GM08714 (cell line): ENCODE results near the gene CZIB.
"Not testable (repeated sequence)": the region's sequence is repeated elsewhere in the genome, so short reads cannot be mapped to it uniquely, and the experiment has no call there.

Source experiments
- H3K4me3 ChIP-seq: fragments of 200-500 bp; sonication (Bioruptor generic); 2 replicates; pipeline ENCODE4 v1.5.1; 2014; ENCODE audit warnings: mild to moderate bottlenecking, low read length, inconsistent platforms
- ZNF274 ChIP-seq: IDR thresholded peaks from 2 replicates; pipeline ENCODE4 v1.6.1; 2012; ENCODE audit warnings: mild to moderate bottlenecking, low read depth, low read length

CZIB gene

GRCh38 chr1:53210352-53210751 lies 10.1 kb downstream of the CZIB start:
- no peak overlapping the region for H3K4me3 ChIP-seq
- no peak for TF ChIP-seq ZNF274

DNA sequence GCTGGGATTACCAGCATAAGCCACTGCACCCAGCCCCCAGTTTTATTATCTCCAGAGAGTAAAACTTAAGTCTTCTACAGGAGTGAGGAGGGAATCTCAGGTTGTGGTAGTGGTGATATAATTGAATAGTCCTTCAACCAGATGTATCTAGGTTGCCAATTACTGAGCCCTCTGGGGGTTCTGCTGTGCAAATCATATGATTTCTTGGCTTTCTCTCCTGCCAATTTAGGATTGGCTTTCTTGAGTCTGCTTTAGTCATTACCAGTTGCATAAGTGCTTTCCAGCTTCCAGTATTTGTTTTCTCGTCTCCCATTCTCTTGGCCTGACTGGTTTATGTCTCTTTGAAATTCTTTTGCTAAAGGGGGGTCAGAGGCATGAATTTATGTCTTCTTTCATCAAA lies 12.7 kb downstream of the CZIB start:
- TF ChIP-seq ZNF274: no peak

DNA sequence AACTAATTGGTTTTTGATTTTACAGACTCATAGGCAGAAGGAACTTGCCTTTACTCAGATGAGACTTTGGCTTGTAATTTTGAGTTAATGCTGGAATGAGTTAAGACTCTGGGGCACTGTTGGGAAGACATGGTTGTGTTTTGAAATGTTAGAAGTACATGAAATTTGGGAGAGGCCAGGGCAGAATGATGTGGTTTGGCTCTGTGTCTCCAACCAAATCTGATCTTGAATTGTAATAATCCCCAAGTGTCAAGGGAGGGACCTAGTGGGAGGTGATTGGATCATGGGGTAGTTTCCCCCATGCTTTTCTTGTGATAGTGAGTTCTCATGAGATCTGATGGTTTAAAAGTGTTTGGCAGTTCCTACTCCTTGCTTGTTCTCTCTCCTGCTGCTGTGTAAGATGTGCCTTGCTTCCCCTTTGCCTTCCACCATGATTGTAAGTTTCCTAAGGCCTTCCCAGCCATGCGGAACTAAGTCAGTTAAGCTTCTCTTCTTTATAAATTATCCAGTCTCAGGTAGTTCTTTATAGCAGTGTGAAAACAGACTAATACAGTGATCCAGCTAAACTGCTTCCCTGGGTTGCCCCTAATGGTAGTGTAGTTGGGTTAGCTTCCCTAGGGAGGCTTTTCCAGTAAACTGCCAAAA lies 13.6 kb downstream of the CZIB start:
- no peak for TF ChIP-seq ZNF274
- no peak overlapping the region for H3K4me3 ChIP-seq

More for the DNA sequence above, 12.7 kb downstream of the CZIB start:
- H3K4me3 ChIP-seq: no peak overlapping the region

DNA sequence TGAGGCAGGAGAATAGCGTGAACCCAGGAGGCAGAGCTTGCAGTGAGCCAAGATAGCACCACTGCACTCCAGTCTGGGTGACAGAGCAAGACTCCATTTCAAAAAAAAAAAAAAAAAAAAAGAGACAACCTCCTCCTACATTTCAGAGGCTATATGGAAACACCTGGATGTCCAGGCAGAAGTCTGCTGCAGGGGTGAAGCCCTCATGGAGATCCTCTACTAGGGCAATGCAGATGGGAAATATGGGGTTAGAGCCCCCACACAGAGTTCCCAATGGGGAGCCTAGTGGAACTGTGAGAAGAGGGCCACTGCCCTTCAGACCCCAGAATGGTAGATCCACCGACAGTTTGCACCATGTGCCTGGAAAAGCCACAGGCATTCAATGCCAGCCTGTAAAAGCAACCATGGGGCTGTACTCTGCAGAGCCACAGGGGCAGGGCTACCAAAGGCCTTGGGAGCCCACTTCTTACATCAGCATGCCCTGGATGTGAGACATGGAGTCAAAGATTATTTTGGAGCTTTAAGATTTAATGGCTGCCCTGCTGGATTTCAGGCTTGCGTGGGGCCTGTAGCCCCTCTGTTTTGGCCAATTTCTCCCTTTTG lies 14.2 kb downstream of the CZIB start:
- H3K4me3 ChIP-seq: not testable (repeated sequence)

DNA sequence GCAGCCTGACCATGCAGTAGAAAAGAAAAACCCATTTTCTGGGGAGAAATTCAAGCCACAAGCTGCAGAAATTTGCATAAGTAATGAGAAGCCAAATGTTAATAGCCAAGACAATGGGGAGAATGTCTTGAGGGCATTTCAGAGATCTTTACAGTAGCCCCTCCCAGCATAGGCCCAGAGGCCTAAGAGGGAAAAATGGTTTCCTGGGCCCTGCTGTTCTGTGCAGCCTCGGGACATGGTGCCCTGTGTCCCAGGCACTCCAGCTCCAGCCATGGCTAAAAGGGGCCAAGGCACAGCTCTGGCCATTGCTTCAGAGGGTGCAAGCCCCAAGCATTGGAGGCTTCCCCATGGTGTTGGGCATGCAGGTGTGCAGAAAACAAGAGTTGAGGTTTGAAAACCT lies 14.9 kb downstream of the CZIB start:
- not testable (repeated sequence) for H3K4me3 ChIP-seq

- no peak for TF ChIP-seq ZNF274
- no peak overlapping the region for H3K4me3 ChIP-seq
Measured at GRCh38 chr1:53203466-53203865, 17.0 kb downstream of the CZIB start.

DNA sequence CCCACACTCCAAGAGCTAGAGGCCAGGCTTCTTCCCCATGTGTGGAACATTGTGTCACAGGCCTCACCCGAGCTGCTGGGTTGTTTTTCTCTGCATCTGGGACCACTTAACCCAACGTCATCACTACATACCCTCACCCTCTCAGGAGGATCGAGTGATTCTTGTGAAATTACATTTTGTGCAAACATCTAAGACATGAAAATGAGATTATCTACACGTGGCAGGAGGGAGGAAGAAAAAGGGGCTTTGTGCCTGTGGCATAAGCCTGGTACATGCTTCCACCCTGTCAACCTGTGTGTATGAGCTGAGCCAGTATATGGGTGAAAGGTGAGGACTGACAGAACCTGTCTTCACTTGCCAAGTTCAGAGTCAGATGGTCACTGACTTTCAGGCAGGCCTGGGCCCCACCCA lies 22.2 kb downstream of the CZIB start:
- TF ChIP-seq ZNF274: no peak
- H3K4me3 ChIP-seq: peak overlapping the region; percentile 96; the same call in 1 of the 2 replicates

GRCh38 chr1:53197291-53198200 lies 22.9 kb downstream of the CZIB start:
- TF ChIP-seq ZNF274: no peak
- peak overlapping the region; percentile 96 for H3K4me3 ChIP-seq

DNA sequence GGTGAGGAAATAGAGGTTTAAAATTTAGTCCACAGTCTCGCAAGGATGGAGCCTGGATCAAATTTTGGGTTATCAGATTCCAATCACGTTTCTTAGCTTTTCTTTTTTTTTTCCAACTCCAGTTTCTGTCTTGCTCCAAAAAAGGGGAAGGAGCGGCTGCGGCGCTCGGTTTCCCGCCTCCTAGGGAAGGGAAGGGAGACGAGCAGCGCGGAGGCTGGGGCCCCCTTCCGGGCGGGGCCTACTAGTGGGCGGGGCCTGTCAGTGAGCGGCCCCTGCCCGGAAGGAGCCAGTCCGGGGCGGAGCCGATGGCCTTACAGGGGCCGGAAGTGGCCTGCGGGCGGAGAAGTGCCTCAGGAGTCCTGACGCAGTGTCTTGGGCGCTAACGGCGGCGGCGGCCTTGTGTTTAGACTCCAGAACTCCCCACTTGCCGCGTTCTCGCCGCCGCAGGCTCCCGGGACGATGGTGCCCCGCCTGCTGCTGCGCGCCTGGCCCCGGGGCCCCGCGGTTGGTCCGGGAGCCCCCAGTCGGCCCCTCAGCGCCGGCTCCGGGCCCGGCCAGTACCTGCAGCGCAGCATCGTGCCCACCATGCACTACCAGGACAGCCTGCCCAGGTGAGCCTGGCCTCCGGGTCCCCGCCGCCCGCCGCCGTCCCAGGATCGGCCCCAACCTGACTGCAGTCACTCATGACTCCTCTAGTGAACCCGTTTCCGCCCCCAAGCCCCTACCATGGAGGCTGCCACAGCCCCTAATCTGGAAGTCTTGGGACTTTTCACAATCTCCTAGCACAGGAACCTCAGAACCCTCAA lies 23.7 kb downstream of the CZIB start, which contains the start of gene CPT2:
CPT2 (plus strand) TSS at position 340 of the 806 bp plus-strand sequence; CDS start at position 460, 120 bp downstream.
- no peak for TF ChIP-seq ZNF274
- peak within 1 kb of the TSS; percentile 96 for H3K4me3 ChIP-seq

- TF ChIP-seq ZNF274: no peak
- peak overlapping the region; percentile 96; the same call in 1 of the 2 replicates for H3K4me3 ChIP-seq
Measured at GRCh38 chr1:53196017-53196484, 24.4 kb downstream of the CZIB start.

DNA sequence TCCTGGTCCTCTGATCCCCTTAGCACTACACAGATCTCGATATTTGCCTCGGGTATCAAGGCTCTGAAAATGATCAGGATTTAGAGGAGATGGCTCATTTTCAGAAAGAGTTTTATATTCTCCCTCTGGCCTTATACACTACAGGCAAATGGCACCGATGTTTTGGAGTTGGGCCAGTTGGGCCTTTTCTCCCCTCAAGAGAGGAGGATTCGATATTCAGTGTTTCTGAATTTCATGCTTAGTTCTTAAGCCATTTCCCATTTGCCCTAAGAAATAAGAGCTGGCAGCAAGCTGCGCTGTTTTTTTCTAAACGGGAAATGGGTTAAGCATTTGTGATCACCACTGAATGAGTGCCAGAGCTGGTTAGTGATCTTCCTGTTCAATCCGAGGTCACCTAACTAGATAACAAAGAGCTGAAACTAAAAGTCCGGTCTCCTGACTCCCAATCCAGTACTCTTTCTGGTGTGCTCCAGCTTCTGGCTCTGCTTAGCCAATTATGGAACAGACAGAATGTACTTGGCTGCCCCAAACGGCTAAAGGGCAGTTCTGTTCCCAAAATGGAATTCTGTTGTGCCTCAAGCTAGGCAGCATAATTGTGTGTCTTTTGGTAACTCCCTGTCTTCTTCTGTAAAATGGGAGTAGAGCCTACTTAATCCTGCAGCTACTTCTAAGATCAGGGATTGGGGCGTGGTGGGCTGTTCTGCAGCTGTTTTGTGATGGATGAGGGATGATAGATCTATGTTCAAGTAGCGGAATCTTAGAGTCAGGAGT lies 25.0 kb downstream of the CZIB start:
- H3K4me3 ChIP-seq: no peak overlapping the region
- no peak for TF ChIP-seq ZNF274

DNA sequence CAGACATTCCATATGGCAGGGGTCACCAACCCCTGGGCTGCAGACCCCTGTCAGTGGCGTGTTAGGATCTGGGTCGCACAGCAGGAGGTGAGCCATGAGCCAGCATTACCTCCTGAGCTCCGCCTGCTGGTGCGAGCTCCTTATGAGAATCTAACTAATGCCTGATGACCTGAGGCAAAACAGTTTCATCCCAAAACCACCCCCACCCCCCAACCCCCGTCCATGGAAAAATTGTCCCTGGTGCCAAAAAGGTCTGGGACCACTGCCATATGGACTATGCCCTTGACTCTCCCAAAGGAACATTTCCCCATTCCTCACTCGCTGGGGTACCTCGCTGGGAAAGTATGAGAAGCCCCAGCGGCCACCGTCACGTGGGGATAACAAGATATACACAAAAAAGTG lies 30.2 kb downstream of the CZIB start:
- no peak for TF ChIP-seq ZNF274
- no peak overlapping the region for H3K4me3 ChIP-seq

GRCh38 chr1:53189061-53189460 lies 31.4 kb downstream of the CZIB start:
- TF ChIP-seq ZNF274: no peak
- no peak overlapping the region for H3K4me3 ChIP-seq
